HCT116 (cell line): Measurements from ENCODE around the gene PPP3CB.
A peak's percentile ranks its signal among the peaks of the same experiment; 100 is the strongest.

Experiments
- CTCF ChIP-seq, 3 experiments: fragments of 200-600 bp in 1 of 3; sonication (generic) in 1 of 3; IDR thresholded peaks in 2 of 3; conservative IDR thresholded peaks in 1 of 3; 2 replicates each; pipeline ENCODE4 v1.5.1; 2012 to 2017; ENCODE audit warnings: low read depth in 2 of 3, low read length in 2 of 3, antibody characterized with exemption in 1 of 3, borderline replicate concordance in 1 of 3, control low read depth in 1 of 3, mild to moderate bottlenecking in 1 of 3, mixed read lengths in 1 of 3, mixed run types in 1 of 3, moderate library complexity in 1 of 3; ENCODE audit not compliant: insufficient read depth in 1 of 3
- EGR1 ChIP-seq: IDR thresholded peaks from 2 replicates; pipeline ENCODE4 v1.6.1; 2012; ENCODE audit warnings: low read depth
- EZH2 ChIP-seq: fragments of 200-600 bp; sonication (generic); IDR thresholded peaks from 2 replicates; pipeline ENCODE4 v1.6.1; 2017; ENCODE audit warnings: antibody characterized with exemption, mixed run types
- EZH2phosphoT487 ChIP-seq: fragments of 200-600 bp; IDR thresholded peaks from 2 replicates; pipeline ENCODE4 v1.6.1; 2018; ENCODE audit warnings: antibody characterized with exemption, borderline replicate concordance
- MAX ChIP-seq: IDR thresholded peaks from 2 replicates; pipeline ENCODE4 v1.6.1; 2012
- POLR2A ChIP-seq: IDR thresholded peaks from 2 replicates; pipeline ENCODE4 v1.7.0; 2011; ENCODE audit warnings: borderline replicate concordance; ENCODE audit not compliant: insufficient read depth, insufficient read length; ENCODE audit errors: extremely low read depth
- RAD21 ChIP-seq: IDR thresholded peaks from 2 replicates; pipeline ENCODE4 v1.6.1; 2012; ENCODE audit warnings: low read depth, mild to moderate bottlenecking
- SP1 ChIP-seq: IDR thresholded peaks from 2 replicates; pipeline ENCODE4 v1.6.1; 2012; ENCODE audit warnings: low read depth
- YY1 ChIP-seq: IDR thresholded peaks from 2 replicates; pipeline ENCODE4 v1.6.1; 2011; ENCODE audit warnings: low read length, low read depth, moderate library complexity, mild to moderate bottlenecking; ENCODE audit not compliant: insufficient replicate concordance; ENCODE audit errors: extremely low read depth
- ZBTB33 ChIP-seq: IDR thresholded peaks from 2 replicates; pipeline ENCODE4 v1.6.1; 2011; ENCODE audit warnings: mild to moderate bottlenecking, low read length, moderate library complexity; ENCODE audit not compliant: insufficient replicate concordance; ENCODE audit errors: extremely low read depth

- TF ChIP-seq CTCF (IDR thresholded peaks at IDR 0.05 in 2 of 3, conservative IDR thresholded peaks at IDR 0.05 in 1 of 3; ENCODE audit: borderline replicate concordance in 1 of 3, insufficient read depth in 1 of 3, low read depth in 2 of 3, low read length in 2 of 3) = peak; percentile 22 to 71 (median 64); a peak in 4 of 6 replicates
- TF ChIP-seq EZH2 = no peak
- no peak for TF ChIP-seq YY1
- no peak for TF ChIP-seq SP1
- TF ChIP-seq POLR2A = no peak
- TF ChIP-seq EGR1 = no peak
- TF ChIP-seq EZH2phosphoT487 = no peak
- no peak for TF ChIP-seq ZBTB33
- TF ChIP-seq MAX = no peak
- TF ChIP-seq RAD21 = peak; percentile 45; the same call in 1 of the 2 replicates
Observed at GRCh38 chr10:73398024-73398423, 97.8 kb downstream of the PPP3CB start.
